ENCODE data around the gene DGKZ.

Gene DGKZ

GRCh38 chr11:46339816-46340215 lies 7.4 kb upstream of the DGKZ start:
- Histone ChIP-seq H3K9me3 (no peaks in the 10 kb centered on the region), H3K27me3 (no peaks in the 10 kb centered on the region), H3K4me1 (no peaks in the 10 kb centered on the region), H3K36me3 (no peaks in the 10 kb centered on the region), H3K4me3 (ENCODE audit: low read depth, low read length) (no peak overlapping the region)
- no peak for TF ChIP-seq CTCF (IDR thresholded peaks at IDR 0.05; ENCODE audit: low read depth, low read length)
- DNase-seq = no peak

- no peaks in the 10 kb centered on the region for H3K36me3 ChIP-seq
- H3K27me3 ChIP-seq = no peaks in the 10 kb centered on the region
- H3K4me1 ChIP-seq = no peaks in the 10 kb centered on the region
- TF ChIP-seq CTCF (IDR thresholded peaks at IDR 0.05; ENCODE audit: low read depth, low read length) = no peak
- no peak for DNase-seq
- no peaks in the 10 kb centered on the region for H3K9me3 ChIP-seq
- H3K4me3 ChIP-seq (ENCODE audit: low read depth, low read length) = no peak overlapping the region
Measured at GRCh38 chr11:46341454-46341853, 5.8 kb upstream of the DGKZ start.

GRCh38 chr11:46342239-46342638 lies 5.0 kb upstream of the DGKZ start:
- H3K4me3 ChIP-seq (ENCODE audit: low read depth, low read length) = no peak overlapping the region
- no peaks in the 10 kb centered on the region for H3K9me3 ChIP-seq
- H3K36me3 ChIP-seq = no peaks in the 10 kb centered on the region
- no peaks in the 10 kb centered on the region for H3K4me1 ChIP-seq
- H3K27me3 ChIP-seq = no peaks in the 10 kb centered on the region
- no peak for TF ChIP-seq CTCF (IDR thresholded peaks at IDR 0.05; ENCODE audit: low read depth, low read length)
- no peak for DNase-seq

- no peak overlapping the region for H3K4me3 ChIP-seq (ENCODE audit: low read depth, low read length)
- H3K27me3 ChIP-seq = no peaks in the 10 kb centered on the region
- H3K9me3 ChIP-seq = no peaks in the 10 kb centered on the region
- TF ChIP-seq CTCF (IDR thresholded peaks at IDR 0.05; ENCODE audit: low read depth, low read length) = no peak
- no peaks in the 10 kb centered on the region for H3K36me3 ChIP-seq
- DNase-seq = no peak
- H3K4me1 ChIP-seq = no peaks in the 10 kb centered on the region
Measured at GRCh38 chr11:46343520-46343919, 3.7 kb upstream of the DGKZ start.

- H3K4me3 ChIP-seq (ENCODE audit: low read depth, low read length) = no peak overlapping the region
- no peak for TF ChIP-seq CTCF (IDR thresholded peaks at IDR 0.05; ENCODE audit: low read depth, low read length)
- no peak for DNase-seq
- H3K36me3 ChIP-seq = no peaks in the 10 kb centered on the region
- H3K27me3 ChIP-seq = no peaks in the 10 kb centered on the region
- H3K9me3 ChIP-seq = no peaks in the 10 kb centered on the region
- H3K4me1 ChIP-seq = no peaks in the 10 kb centered on the region
Measured at GRCh38 chr11:46345131-46345597, 2.1 kb upstream of the DGKZ start.

- Histone ChIP-seq H3K9me3 (no peaks in the 10 kb centered on the region), H3K27me3 (no peaks in the 10 kb centered on the region), H3K4me1 (no peaks in the 10 kb centered on the region), H3K36me3 (no peaks in the 10 kb centered on the region), H3K4me3 (ENCODE audit: low read depth, low read length) (no peak overlapping the region)
- no peak for TF ChIP-seq CTCF (IDR thresholded peaks at IDR 0.05; ENCODE audit: low read depth, low read length)
- DNase-seq = no peak
Measured at GRCh38 chr11:46345881-46346484, 1.3 kb upstream of the DGKZ start.
